ENCODE results near the gene FAM174B. TPM values are rescaled to one million over a fixed set of nuclear protein-coding genes. Genes with fewer than 3 reads are reported as not detected.

Gene FAM174B
- total RNA-seq, 6 donors from 2014 or later = 54.5 to 109 (median 67.5) TPM

DNA sequence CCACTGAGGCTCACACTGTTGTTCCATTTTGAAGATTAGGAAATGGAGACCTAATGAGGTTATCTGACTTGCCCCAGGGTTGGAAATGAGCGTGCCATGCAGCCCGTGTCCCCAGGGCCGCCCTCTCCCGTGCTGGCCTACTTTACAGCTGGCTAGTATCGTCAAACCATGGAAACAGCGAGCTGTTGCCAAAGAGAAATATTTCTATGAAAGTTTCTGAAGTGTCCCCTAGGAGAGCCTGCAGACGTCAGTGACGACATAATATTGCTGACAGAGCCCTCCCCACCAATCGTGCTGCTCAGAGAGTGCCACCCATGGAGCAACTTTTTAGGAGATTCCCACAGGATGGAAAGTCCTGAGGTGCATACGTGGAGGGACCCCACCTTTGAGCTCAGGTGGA, 11.2 kb upstream of the FAM174B start:
- peak; percentile 76 to 78 for DNase-seq
- 42 to 61% methylated on average over 10 of the region's 10 CpGs for WGBS, 2 donors
- Histone ChIP-seq H3K4me3 (no peak overlapping the region), H3K27ac (peak overlapping the region; percentile 38 to 62 (median 48)), H3K27me3 (no peaks in the 10 kb centered on the region), H3K4me1 (peaks cover 22 to 35% (median 28%) of the 10 kb centered on the region in 4 donors), H3K36me3 (no peaks in the 10 kb centered on the region), H3K9me3 (no peaks in the 10 kb centered on the region)
- ATAC-seq (ENCODE audit: low FRiP score in 2 of 2) = peak; percentile 66 to 89
- TF ChIP-seq EP300 (IDR thresholded peaks at IDR 0.05) (peak in 1 of 4 donors; percentile 78), POLR2A (IDR thresholded peaks at IDR 0.05) (no peak), POLR2AphosphoS5 (IDR thresholded peaks at IDR 0.05) (peak in 1 of 2 donors; percentile 67)
- TF ChIP-seq, protein P1, sequence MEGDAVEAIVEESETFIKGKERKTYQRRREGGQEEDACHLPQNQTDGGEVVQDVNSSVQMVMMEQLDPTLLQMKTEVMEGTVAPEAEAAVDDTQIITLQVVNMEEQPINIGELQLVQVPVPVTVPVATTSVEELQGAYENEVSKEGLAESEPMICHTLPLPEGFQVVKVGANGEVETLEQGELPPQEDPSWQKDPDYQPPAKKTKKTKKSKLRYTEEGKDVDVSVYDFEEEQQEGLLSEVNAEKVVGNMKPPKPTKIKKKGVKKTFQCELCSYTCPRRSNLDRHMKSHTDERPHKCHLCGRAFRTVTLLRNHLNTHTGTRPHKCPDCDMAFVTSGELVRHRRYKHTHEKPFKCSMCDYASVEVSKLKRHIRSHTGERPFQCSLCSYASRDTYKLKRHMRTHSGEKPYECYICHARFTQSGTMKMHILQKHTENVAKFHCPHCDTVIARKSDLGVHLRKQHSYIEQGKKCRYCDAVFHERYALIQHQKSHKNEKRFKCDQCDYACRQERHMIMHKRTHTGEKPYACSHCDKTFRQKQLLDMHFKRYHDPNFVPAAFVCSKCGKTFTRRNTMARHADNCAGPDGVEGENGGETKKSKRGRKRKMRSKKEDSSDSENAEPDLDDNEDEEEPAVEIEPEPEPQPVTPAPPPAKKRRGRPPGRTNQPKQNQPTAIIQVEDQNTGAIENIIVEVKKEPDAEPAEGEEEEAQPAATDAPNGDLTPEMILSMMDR (IDR thresholded peaks at IDR 0.05) = no peak

DNA sequence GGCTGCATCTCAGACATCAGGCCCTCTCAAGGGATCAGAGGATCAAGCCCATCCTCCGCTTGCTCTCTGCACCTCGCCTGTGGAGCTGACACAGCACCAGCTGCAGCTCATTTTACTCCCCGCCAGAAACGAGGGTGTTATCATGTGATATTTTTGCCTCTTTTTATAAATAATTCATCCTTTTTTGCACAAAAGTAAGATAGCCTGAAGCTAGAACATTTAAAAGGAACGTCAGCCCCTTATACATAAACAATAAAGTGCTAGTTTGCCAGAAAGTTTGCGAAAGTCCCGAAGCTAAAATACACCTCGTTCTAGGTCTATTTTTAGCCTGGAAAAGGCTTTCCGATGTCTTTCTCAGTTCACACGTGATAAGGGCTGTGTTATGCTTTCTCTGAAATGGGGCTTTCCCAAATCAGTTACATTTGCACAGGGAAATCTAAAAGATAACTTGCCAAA, 9.6 kb upstream of the FAM174B start:
- ATAC-seq (ENCODE audit: low FRiP score in 2 of 2) (peak in 1 of 2 donors; percentile 44), DNase-seq (peak in 1 of 2 donors; percentile 22)
- WGBS, 2 donors = 14 to 23% methylated on average over 10 of the region's 10 CpGs
- Histone ChIP-seq H3K4me3 (no peak overlapping the region), H3K9me3 (no peaks in the 10 kb centered on the region), H3K27ac (peak overlapping the region in 2 of 4 donors; percentile 31 to 55), H3K36me3 (no peaks in the 10 kb centered on the region), H3K4me1 (peaks cover 22 to 35% (median 28%) of the 10 kb centered on the region in 4 donors), H3K27me3 (no peaks in the 10 kb centered on the region)
- TF ChIP-seq POLR2AphosphoS5 (IDR thresholded peaks at IDR 0.05) = peak in 1 of 2 donors; percentile 32
- TF ChIP-seq, protein P1 (IDR thresholded peaks at IDR 0.05) = no peak
- peak in 3 of 4 donors; percentile 9 to 94 (median 38) for TF ChIP-seq EP300 (IDR thresholded peaks at IDR 0.05)

DNA sequence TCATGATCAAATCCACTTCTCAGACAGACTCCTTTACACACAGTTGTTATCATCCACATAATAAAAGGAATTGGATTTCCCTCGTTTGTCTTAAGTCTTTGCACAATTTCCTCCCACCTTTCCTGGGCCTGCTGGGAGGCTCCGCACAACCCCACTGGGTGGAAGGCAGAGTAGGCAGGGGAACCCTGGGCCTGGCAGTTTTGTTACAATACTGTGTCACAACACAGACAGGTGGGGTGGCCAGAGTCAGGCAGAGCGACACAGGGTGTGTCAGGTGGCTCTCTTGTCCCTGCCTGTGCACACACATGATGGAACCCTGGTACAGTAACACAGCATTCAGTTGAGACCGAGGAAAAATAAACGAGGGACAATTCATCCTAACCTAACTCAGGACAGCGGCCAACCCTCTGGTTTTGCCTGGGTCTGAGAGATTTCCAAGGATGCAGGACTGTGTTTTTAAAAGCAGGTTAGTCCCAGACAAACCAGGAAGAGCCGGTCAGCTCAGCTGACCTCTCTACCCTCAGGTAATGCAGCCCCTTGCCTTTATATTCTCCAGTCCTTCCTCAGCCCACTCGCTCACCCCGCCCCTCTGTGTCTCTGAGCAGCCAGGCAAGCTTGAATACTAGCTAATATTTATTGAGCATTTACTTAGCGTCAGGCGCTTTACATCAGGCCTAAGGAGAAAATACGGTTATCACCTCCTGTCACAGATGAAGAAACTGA, 8.8 kb upstream of the FAM174B start:
- Histone ChIP-seq H3K4me1 (peaks cover 22 to 35% (median 28%) of the 10 kb centered on the region in 4 donors), H3K4me3 (no peak overlapping the region), H3K27ac (peak overlapping the region in 1 of 4 donors; percentile 55), H3K36me3 (no peaks in the 10 kb centered on the region), H3K27me3 (no peaks in the 10 kb centered on the region), H3K9me3 (no peaks in the 10 kb centered on the region)
- TF ChIP-seq, protein P1 (IDR thresholded peaks at IDR 0.05) = no peak
- TF ChIP-seq EP300 (IDR thresholded peaks at IDR 0.05) = no peak
- no peak for TF ChIP-seq POLR2A (IDR thresholded peaks at IDR 0.05)
- TF ChIP-seq POLR2AphosphoS5 (IDR thresholded peaks at IDR 0.05) = no peak
- ATAC-seq (ENCODE audit: low FRiP score in 2 of 2) = no peak
- DNase-seq = no peak
- WGBS, 2 donors = 84 to 86% methylated on average over 12 of the region's 12 CpGs

DNA sequence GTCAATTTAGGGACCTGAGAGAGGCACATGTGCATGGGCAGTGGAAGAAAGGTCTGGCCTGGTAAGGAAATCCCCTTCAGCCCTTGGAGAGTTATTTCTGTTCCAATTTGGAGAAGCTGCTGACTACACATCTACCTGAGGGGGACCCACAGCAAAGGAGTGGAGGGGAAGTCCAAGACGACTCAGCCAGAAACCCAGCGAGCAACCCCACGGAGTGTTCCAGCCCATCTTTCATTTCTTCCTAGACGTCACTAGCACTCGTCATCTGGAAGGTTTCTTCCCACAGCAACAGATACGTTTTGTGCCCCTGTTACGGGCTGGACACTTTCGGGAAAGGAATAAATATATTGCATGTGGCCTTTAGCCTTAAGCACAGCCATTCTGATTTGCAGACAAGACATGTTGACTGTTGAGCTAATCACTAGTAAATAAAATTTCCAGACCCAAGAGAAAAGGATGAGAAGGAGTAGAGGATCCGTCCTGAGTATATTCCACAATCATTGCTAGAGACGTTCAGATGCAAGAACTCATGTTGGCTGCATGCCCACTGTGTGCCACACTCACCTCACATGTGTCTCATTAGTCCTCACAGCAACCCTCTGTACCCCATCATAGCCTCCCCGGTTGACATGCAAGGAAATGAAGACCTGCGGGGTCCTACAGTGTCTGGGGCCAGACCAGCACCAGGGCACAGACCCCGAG, 7.8 kb upstream of the FAM174B start:
- Histone ChIP-seq H3K36me3 (no peaks in the 10 kb centered on the region), H3K27me3 (no peaks in the 10 kb centered on the region), H3K4me1 (peaks cover 22 to 35% (median 28%) of the 10 kb centered on the region in 4 donors), H3K9me3 (no peaks in the 10 kb centered on the region), H3K27ac (no peak overlapping the region), H3K4me3 (no peak overlapping the region)
- WGBS, 2 donors = 83 to 89% methylated on average over 13 of the region's 13 CpGs
- DNase-seq (no peak), ATAC-seq (ENCODE audit: low FRiP score in 2 of 2) (no peak)
- TF ChIP-seq POLR2AphosphoS5 (IDR thresholded peaks at IDR 0.05) (no peak), POLR2A (IDR thresholded peaks at IDR 0.05) (no peak), EP300 (IDR thresholded peaks at IDR 0.05) (no peak)
- TF ChIP-seq, protein P1 (IDR thresholded peaks at IDR 0.05) = no peak
